ENCODE results near the gene SLC23A2. TPM values are rescaled to one million over a fixed set of nuclear protein-coding genes. Genes with fewer than 3 reads are reported as not detected.

Gene SLC23A2
- total RNA-seq, 2 experiments from 2014 or later: 16.0 to 16.2 TPM

DNA sequence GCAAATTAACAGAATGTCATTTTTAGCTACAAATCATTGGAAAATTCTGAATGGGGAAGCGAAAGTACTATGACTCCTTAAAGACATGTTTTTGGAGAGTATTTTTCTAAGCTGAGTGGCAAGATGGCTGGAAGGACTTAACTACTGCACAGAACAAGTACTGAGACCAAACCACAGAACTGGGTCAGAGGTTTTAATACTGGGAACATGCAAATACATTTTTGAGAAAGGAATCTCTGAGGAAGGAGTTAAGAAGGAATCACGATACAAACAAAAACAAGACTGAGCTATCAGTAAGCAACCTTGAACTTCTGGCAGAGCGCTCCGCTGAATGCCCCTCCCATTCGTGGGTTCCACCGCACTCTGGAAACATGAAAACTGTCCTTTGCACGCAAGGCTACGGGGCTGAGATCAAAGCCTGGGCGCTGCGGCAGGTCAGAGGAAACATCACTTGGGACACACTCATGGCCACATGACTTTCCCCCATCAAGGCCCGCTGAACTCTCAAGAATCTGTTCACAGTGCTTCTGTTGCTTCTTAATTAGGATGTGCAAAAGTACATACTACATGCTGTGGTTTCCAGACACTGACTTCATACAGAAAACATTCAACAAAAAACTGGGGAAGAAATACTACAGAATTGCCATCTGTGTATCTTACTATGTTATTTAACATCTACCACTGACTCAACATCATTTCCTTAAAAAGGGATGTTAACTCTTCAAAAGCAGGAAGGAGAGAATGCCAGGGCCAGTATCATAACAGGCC lies 27.8 kb downstream of the SLC23A2 start:
- peak; percentile 77 for DNase-seq
- Mint-ChIP-seq H3K27me3 (no peaks in the 10 kb centered on the region), H3K36me3 (ENCODE audit: low read depth) (peaks cover 3% of the 10 kb centered on the region), H3K4me1 (ENCODE audit: low read depth) (peaks cover 20% of the 10 kb centered on the region), H3K9me3 (no peaks in the 10 kb centered on the region), H3K4me3 (peak overlapping the region; percentile 65), H3K27ac (peak overlapping the region; percentile 83)
- TF ChIP-seq, protein P1, sequence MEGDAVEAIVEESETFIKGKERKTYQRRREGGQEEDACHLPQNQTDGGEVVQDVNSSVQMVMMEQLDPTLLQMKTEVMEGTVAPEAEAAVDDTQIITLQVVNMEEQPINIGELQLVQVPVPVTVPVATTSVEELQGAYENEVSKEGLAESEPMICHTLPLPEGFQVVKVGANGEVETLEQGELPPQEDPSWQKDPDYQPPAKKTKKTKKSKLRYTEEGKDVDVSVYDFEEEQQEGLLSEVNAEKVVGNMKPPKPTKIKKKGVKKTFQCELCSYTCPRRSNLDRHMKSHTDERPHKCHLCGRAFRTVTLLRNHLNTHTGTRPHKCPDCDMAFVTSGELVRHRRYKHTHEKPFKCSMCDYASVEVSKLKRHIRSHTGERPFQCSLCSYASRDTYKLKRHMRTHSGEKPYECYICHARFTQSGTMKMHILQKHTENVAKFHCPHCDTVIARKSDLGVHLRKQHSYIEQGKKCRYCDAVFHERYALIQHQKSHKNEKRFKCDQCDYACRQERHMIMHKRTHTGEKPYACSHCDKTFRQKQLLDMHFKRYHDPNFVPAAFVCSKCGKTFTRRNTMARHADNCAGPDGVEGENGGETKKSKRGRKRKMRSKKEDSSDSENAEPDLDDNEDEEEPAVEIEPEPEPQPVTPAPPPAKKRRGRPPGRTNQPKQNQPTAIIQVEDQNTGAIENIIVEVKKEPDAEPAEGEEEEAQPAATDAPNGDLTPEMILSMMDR (IDR thresholded peaks at IDR 0.05): no peak
- intact Hi-C loops (cut with micrococcal nuclease): no loop called here
- POLR2A ChIA-PET: interaction anchor here (0.7 kb wide), 1 partner anchor 26 kb away, joined by 3 read pairs; no protein-coding TSS in a partner anchor
- CTCF ChIA-PET: interaction anchor here (0.7 to 1.7 kb wide), 5 partner anchors 12 to 128 kb away, joined by 3 to 6 read pairs (median 3); no protein-coding TSS in a partner anchor
- ATAC-seq: peak; percentile 81

DNA sequence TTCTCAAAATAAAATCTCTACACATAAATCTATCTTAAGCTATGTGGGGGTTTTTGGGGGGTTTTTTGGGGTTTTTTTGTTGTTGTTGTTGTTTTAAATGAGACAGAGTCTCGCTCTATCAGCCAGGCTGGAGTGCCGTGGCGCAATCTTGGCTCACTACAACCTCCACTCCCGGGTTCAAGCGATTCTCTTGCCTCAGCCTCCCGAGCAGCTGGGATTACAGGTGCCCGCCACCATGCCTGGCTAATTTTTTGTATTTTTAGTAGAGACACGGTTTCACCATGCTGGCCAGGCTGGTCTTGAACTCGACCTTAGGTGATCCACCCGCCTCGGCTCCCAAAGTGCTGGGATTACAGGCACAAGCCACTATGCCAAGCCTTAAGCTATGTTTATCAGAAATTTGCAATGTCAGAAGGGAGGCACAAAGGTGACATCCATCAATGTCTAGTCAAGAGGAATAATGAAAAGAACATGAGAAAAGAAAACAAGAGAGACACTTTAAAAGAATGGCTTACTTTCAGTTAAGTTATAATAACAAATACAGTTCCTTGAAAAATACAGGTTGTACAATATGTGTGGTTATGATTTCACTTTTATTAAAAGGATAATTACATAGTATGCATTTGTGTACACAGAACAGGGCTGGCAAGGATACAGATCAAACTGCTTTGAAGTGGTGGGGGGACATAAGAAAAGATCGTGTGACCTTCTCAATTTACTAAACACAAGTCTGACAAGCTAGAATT lies 28.6 kb downstream of the SLC23A2 start:
- peaks cover 18% of the 10 kb centered on the region for H3K4me1 Mint-ChIP-seq (ENCODE audit: low read depth)
- H3K27ac Mint-ChIP-seq: peak overlapping the region; percentile 83
- intact Hi-C loops (cut with micrococcal nuclease): no loop called here
- ChIA-PET CTCF (interaction anchor here (0.7 to 1.7 kb wide), 5 partner anchors 11 to 128 kb away, joined by 3 to 6 read pairs (median 3); no protein-coding TSS in a partner anchor), POLR2A (interaction anchor here (0.6 kb wide), 1 partner anchor 124 kb away, joined by 3 read pairs; no protein-coding TSS in a partner anchor)
- DNase-seq: no peak
- no peaks in the 10 kb centered on the region for H3K27me3 Mint-ChIP-seq
- TF ChIP-seq, protein P1 (IDR thresholded peaks at IDR 0.05): no peak
- H3K9me3 Mint-ChIP-seq: no peaks in the 10 kb centered on the region
- peak overlapping the region; percentile 65 for H3K4me3 Mint-ChIP-seq
- peaks cover 11% of the 10 kb centered on the region for H3K36me3 Mint-ChIP-seq (ENCODE audit: low read depth)
- ATAC-seq: no peak

DNA sequence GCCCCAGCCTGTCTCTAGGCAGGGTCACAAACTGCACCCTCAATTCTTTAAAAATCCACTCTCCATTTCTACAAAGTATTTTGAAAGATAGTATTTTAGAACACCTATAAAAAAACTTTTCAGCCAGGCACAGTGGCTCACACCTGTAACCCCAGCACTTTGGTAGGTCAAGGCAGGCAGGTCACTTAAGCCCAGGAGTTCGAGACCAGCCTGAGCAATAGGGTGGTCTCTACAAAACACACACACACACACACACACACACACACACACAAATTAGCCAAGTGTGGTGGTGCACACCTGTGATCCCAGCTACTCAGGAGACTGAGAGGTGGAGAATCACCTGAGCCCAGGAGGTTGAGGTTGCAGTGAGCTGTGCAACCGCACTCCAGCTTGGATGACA lies 30.2 kb downstream of the SLC23A2 start:
- TF ChIP-seq, protein P1 (IDR thresholded peaks at IDR 0.05): no peak
- Mint-ChIP-seq H3K4me1 (ENCODE audit: low read depth) (peaks cover 18% of the 10 kb centered on the region), H3K27ac (peak overlapping the region; percentile 30), H3K27me3 (no peaks in the 10 kb centered on the region), H3K9me3 (no peaks in the 10 kb centered on the region), H3K4me3 (no peak overlapping the region), H3K36me3 (ENCODE audit: low read depth) (peaks cover 14% of the 10 kb centered on the region)
- POLR2A ChIA-PET: no interaction called here
- intact Hi-C loops (cut with micrococcal nuclease): no loop called here
- DNase-seq (no peak), ATAC-seq (no peak)
- CTCF ChIA-PET: interaction anchor here (1.5 kb wide), 1 partner anchor 15 kb away, joined by 4 read pairs; no protein-coding TSS in a partner anchor

DNA sequence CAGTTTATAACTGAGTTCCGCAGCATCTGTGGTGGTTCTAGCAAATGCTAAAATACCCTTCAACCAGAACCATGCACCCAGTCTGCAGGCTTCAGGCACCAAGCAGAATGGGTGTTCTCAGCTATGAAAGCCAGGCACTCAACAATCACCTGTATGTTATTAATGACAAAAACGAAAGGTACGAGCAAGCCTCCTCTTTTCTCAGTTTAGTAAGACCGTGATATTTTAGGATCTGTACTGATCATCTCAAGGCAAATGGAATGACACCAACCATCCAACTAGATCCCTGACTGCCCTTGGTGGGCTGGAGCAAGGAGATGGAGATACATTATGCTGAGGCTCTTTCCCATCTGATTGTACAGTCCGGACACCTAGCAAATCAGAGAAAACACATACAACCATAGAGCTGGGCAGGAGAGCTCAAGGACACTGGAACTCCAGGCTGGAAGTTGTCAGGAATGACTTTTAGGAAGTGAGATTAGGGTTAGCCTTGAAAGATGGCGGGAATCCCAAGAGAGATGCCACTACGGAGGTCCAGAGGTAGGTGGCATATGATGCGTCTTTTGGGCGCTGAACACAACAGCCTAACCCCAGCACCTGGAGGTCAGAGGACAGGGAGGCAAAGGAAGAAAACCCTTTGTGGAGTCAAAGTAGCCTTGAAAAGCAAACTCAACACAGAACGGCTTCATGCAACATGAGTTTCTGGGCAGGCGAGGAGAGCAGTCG lies 33.4 kb downstream of the SLC23A2 start:
- H3K9me3 Mint-ChIP-seq: no peaks in the 10 kb centered on the region
- POLR2A ChIA-PET: no interaction called here
- intact Hi-C loops (cut with micrococcal nuclease): loop anchor here (10.0 kb wide), 1 partner anchor 137 kb away; no protein-coding TSS in a partner anchor
- H3K27me3 Mint-ChIP-seq: no peaks in the 10 kb centered on the region
- H3K27ac Mint-ChIP-seq: no peak overlapping the region
- peaks cover 13% of the 10 kb centered on the region for H3K36me3 Mint-ChIP-seq (ENCODE audit: low read depth)
- DNase-seq: no peak
- peaks cover 3% of the 10 kb centered on the region for H3K4me1 Mint-ChIP-seq (ENCODE audit: low read depth)
- TF ChIP-seq, protein P1 (IDR thresholded peaks at IDR 0.05): no peak
- H3K4me3 Mint-ChIP-seq: no peak overlapping the region
- CTCF ChIA-PET: interaction anchor here (0.6 to 2.4 kb wide), 4 partner anchors 12 to 132 kb away, joined by 3 to 15 read pairs (median 4); no protein-coding TSS in a partner anchor
- no peak for ATAC-seq
